HG02763 (cell line): ENCODE results near the gene PRDM2.

ENCODE experiments used
- ATAC-seq: cut with Tn5 transposase; IDR thresholded peaks from one replicate; pipeline ENCODE4 v1.9.1; 2021; ENCODE audit warnings: mild to moderate bottlenecking, moderate library complexity; ENCODE audit not compliant: unreplicated experiment

Gene PRDM2

GRCh38 chr1:13731897-13732296 is 31.9 kb downstream of the PRDM2 start:
- ATAC-seq: no peak

- ATAC-seq: no peak
Observed at GRCh38 chr1:13732971-13733667, 33.1 kb downstream of the PRDM2 start.

GRCh38 chr1:13733711-13734110 is 33.7 kb downstream of the PRDM2 start:
- ATAC-seq: no peak

- ATAC-seq: no peak
Observed at GRCh38 chr1:13735168-13735930, 35.4 kb downstream of the PRDM2 start.

- no peak for ATAC-seq
Observed at GRCh38 chr1:13737398-13737797, 37.4 kb downstream of the PRDM2 start.

GRCh38 chr1:13746342-13746741 is 46.4 kb downstream of the PRDM2 start:
- no peak for ATAC-seq

- ATAC-seq: peak; percentile 75
Observed at GRCh38 chr1:13748610-13749505, 48.9 kb downstream of the PRDM2 start.

GRCh38 chr1:13749543-13750341 is 49.8 kb downstream of the PRDM2 start:
- peak; percentile 24 for ATAC-seq

GRCh38 chr1:13751458-13751871 is 51.5 kb downstream of the PRDM2 start:
- no peak for ATAC-seq

- ATAC-seq: no peak
Observed at GRCh38 chr1:13751985-13752384, 52.0 kb downstream of the PRDM2 start.

GRCh38 chr1:13752852-13753251 is 52.9 kb downstream of the PRDM2 start:
- no peak for ATAC-seq

GRCh38 chr1:13753636-13754402 is 53.8 kb downstream of the PRDM2 start:
- ATAC-seq: no peak

GRCh38 chr1:13754510-13755103 is 54.6 kb downstream of the PRDM2 start:
- ATAC-seq: no peak

- ATAC-seq: no peak
Observed at GRCh38 chr1:13756557-13757315, 56.7 kb downstream of the PRDM2 start.

GRCh38 chr1:13757693-13758092 is 57.7 kb downstream of the PRDM2 start:
- ATAC-seq: no peak

GRCh38 chr1:13759072-13759471 is 59.1 kb downstream of the PRDM2 start:
- no peak for ATAC-seq

- ATAC-seq: no peak
Observed at GRCh38 chr1:13760340-13760739, 60.4 kb downstream of the PRDM2 start.

- no peak for ATAC-seq
Observed at GRCh38 chr1:13760921-13761320, 60.9 kb downstream of the PRDM2 start.

- ATAC-seq: no peak
Observed at GRCh38 chr1:13761883-13762282, 61.9 kb downstream of the PRDM2 start.
